ENCODE measurements around the gene ANK2.
"Not testable (repeated sequence)": the region's sequence is repeated elsewhere in the genome, so short reads cannot be mapped to it uniquely, and the experiment has no call there.

Gene ANK2

GRCh38 chr4:113244747-113245146 lies 195.3 kb downstream of the ANK2 start:
- H3K9me3 ChIP-seq (ENCODE audit: control insufficient read depth, low read length); H3K9ac ChIP-seq (ENCODE audit: low read length); H3K36me3 ChIP-seq (ENCODE audit: control insufficient read depth, insufficient read depth, low read length); H3K4me1 ChIP-seq (ENCODE audit: control insufficient read depth, insufficient read depth, low read length); H3K27me3 ChIP-seq (ENCODE audit: control insufficient read depth, insufficient read depth, low read length); H3K4me3 ChIP-seq (ENCODE audit: low read length): not testable (repeated sequence)

- Histone ChIP-seq H3K9me3 (ENCODE audit: control insufficient read depth, low read length) (no peaks in the 10 kb centered on the region), H3K36me3 (ENCODE audit: control insufficient read depth, insufficient read depth, low read length) (no peaks in the 10 kb centered on the region), H3K4me1 (ENCODE audit: control insufficient read depth, insufficient read depth, low read length) (no peaks in the 10 kb centered on the region), H3K4me3 (ENCODE audit: low read length) (no peak overlapping the region), H3K27me3 (ENCODE audit: control insufficient read depth, insufficient read depth, low read length) (no peaks in the 10 kb centered on the region), H3K9ac (ENCODE audit: low read length) (no peak overlapping the region)
Measured at GRCh38 chr4:113248320-113248719, 198.9 kb downstream of the ANK2 start.

GRCh38 chr4:113255628-113256027 lies 206.2 kb downstream of the ANK2 start:
- no peaks in the 10 kb centered on the region for H3K27me3 ChIP-seq (ENCODE audit: control insufficient read depth, insufficient read depth, low read length)
- no peaks in the 10 kb centered on the region for H3K4me1 ChIP-seq (ENCODE audit: control insufficient read depth, insufficient read depth, low read length)
- no peaks in the 10 kb centered on the region for H3K9me3 ChIP-seq (ENCODE audit: control insufficient read depth, low read length)
- H3K9ac ChIP-seq (ENCODE audit: low read length) = no peak overlapping the region
- H3K4me3 ChIP-seq (ENCODE audit: low read length) = no peak overlapping the region
- H3K36me3 ChIP-seq (ENCODE audit: control insufficient read depth, insufficient read depth, low read length) = no peaks in the 10 kb centered on the region

- Histone ChIP-seq H3K9ac (ENCODE audit: low read length) (no peak overlapping the region), H3K4me3 (ENCODE audit: low read length) (no peak overlapping the region), H3K9me3 (ENCODE audit: control insufficient read depth, low read length) (no peaks in the 10 kb centered on the region), H3K27me3 (ENCODE audit: control insufficient read depth, insufficient read depth, low read length) (no peaks in the 10 kb centered on the region), H3K36me3 (ENCODE audit: control insufficient read depth, insufficient read depth, low read length) (no peaks in the 10 kb centered on the region), H3K4me1 (ENCODE audit: control insufficient read depth, insufficient read depth, low read length) (no peaks in the 10 kb centered on the region)
Measured at GRCh38 chr4:113256946-113257345, 207.5 kb downstream of the ANK2 start.

- H3K4me3 ChIP-seq (ENCODE audit: low read length) = no peak overlapping the region
- no peaks in the 10 kb centered on the region for H3K36me3 ChIP-seq (ENCODE audit: control insufficient read depth, insufficient read depth, low read length)
- no peaks in the 10 kb centered on the region for H3K9me3 ChIP-seq (ENCODE audit: control insufficient read depth, low read length)
- no peak overlapping the region for H3K9ac ChIP-seq (ENCODE audit: low read length)
- H3K27me3 ChIP-seq (ENCODE audit: control insufficient read depth, insufficient read depth, low read length) = no peaks in the 10 kb centered on the region
- no peaks in the 10 kb centered on the region for H3K4me1 ChIP-seq (ENCODE audit: control insufficient read depth, insufficient read depth, low read length)
Measured at GRCh38 chr4:113260688-113261087, 211.2 kb downstream of the ANK2 start.

- H3K27me3 ChIP-seq (ENCODE audit: control insufficient read depth, insufficient read depth, low read length) = no peaks in the 10 kb centered on the region
- no peak overlapping the region for H3K9ac ChIP-seq (ENCODE audit: low read length)
- no peak overlapping the region for H3K4me3 ChIP-seq (ENCODE audit: low read length)
- no peaks in the 10 kb centered on the region for H3K9me3 ChIP-seq (ENCODE audit: control insufficient read depth, low read length)
- H3K4me1 ChIP-seq (ENCODE audit: control insufficient read depth, insufficient read depth, low read length) = no peaks in the 10 kb centered on the region
- no peaks in the 10 kb centered on the region for H3K36me3 ChIP-seq (ENCODE audit: control insufficient read depth, insufficient read depth, low read length)
Measured at GRCh38 chr4:113263274-113263673, 213.8 kb downstream of the ANK2 start.

GRCh38 chr4:113270520-113271319 lies 221.3 kb downstream of the ANK2 start:
- Histone ChIP-seq H3K36me3 (ENCODE audit: control insufficient read depth, insufficient read depth, low read length) (no peaks in the 10 kb centered on the region), H3K27me3 (ENCODE audit: control insufficient read depth, insufficient read depth, low read length) (no peaks in the 10 kb centered on the region), H3K4me1 (ENCODE audit: control insufficient read depth, insufficient read depth, low read length) (no peaks in the 10 kb centered on the region), H3K9ac (ENCODE audit: low read length) (no peak overlapping the region), H3K9me3 (ENCODE audit: control insufficient read depth, low read length) (no peaks in the 10 kb centered on the region), H3K4me3 (ENCODE audit: low read length) (no peak overlapping the region)

- Histone ChIP-seq H3K9ac (ENCODE audit: low read length) (no peak overlapping the region), H3K4me1 (ENCODE audit: control insufficient read depth, insufficient read depth, low read length) (no peaks in the 10 kb centered on the region), H3K9me3 (ENCODE audit: control insufficient read depth, low read length) (no peaks in the 10 kb centered on the region), H3K36me3 (ENCODE audit: control insufficient read depth, insufficient read depth, low read length) (no peaks in the 10 kb centered on the region), H3K27me3 (ENCODE audit: control insufficient read depth, insufficient read depth, low read length) (no peaks in the 10 kb centered on the region), H3K4me3 (ENCODE audit: low read length) (no peak overlapping the region)
Measured at GRCh38 chr4:113272523-113272922, 223.1 kb downstream of the ANK2 start.

- Histone ChIP-seq H3K36me3 (ENCODE audit: control insufficient read depth, insufficient read depth, low read length) (no peaks in the 10 kb centered on the region), H3K4me3 (ENCODE audit: low read length) (no peak overlapping the region), H3K9me3 (ENCODE audit: control insufficient read depth, low read length) (no peaks in the 10 kb centered on the region), H3K4me1 (ENCODE audit: control insufficient read depth, insufficient read depth, low read length) (no peaks in the 10 kb centered on the region), H3K27me3 (ENCODE audit: control insufficient read depth, insufficient read depth, low read length) (no peaks in the 10 kb centered on the region), H3K9ac (ENCODE audit: low read length) (no peak overlapping the region)
Measured at GRCh38 chr4:113273721-113274220, 224.3 kb downstream of the ANK2 start.

GRCh38 chr4:113276464-113277170 lies 227.2 kb downstream of the ANK2 start:
- no peaks in the 10 kb centered on the region for H3K4me1 ChIP-seq (ENCODE audit: control insufficient read depth, insufficient read depth, low read length)
- H3K4me3 ChIP-seq (ENCODE audit: low read length) = no peak overlapping the region
- no peaks in the 10 kb centered on the region for H3K36me3 ChIP-seq (ENCODE audit: control insufficient read depth, insufficient read depth, low read length)
- no peak overlapping the region for H3K9ac ChIP-seq (ENCODE audit: low read length)
- H3K9me3 ChIP-seq (ENCODE audit: control insufficient read depth, low read length) = no peaks in the 10 kb centered on the region
- H3K27me3 ChIP-seq (ENCODE audit: control insufficient read depth, insufficient read depth, low read length) = no peaks in the 10 kb centered on the region

- H3K36me3 ChIP-seq (ENCODE audit: control insufficient read depth, insufficient read depth, low read length) = no peaks in the 10 kb centered on the region
- no peak overlapping the region for H3K9ac ChIP-seq (ENCODE audit: low read length)
- no peaks in the 10 kb centered on the region for H3K27me3 ChIP-seq (ENCODE audit: control insufficient read depth, insufficient read depth, low read length)
- H3K4me1 ChIP-seq (ENCODE audit: control insufficient read depth, insufficient read depth, low read length) = no peaks in the 10 kb centered on the region
- no peak overlapping the region for H3K4me3 ChIP-seq (ENCODE audit: low read length)
- H3K9me3 ChIP-seq (ENCODE audit: control insufficient read depth, low read length) = no peaks in the 10 kb centered on the region
Measured at GRCh38 chr4:113278324-113278934, 229.0 kb downstream of the ANK2 start.

GRCh38 chr4:113285501-113285900 lies 236.0 kb downstream of the ANK2 start:
- Histone ChIP-seq H3K9me3 (ENCODE audit: control insufficient read depth, low read length) (no peaks in the 10 kb centered on the region), H3K9ac (ENCODE audit: low read length) (no peak overlapping the region), H3K4me1 (ENCODE audit: control insufficient read depth, insufficient read depth, low read length) (no peaks in the 10 kb centered on the region), H3K4me3 (ENCODE audit: low read length) (no peak overlapping the region), H3K27me3 (ENCODE audit: control insufficient read depth, insufficient read depth, low read length) (no peaks in the 10 kb centered on the region), H3K36me3 (ENCODE audit: control insufficient read depth, insufficient read depth, low read length) (no peaks in the 10 kb centered on the region)
